IMR-90 (cell line): ENCODE data around the gene PALM.

Experiments
- BHLHE40 ChIP-seq: fragments of 150-350 bp; IDR thresholded peaks from 2 replicates; pipeline ENCODE4 v1.6.1; 2016; ENCODE audit warnings: mild to moderate bottlenecking, low read depth, low read length
- MAFK ChIP-seq: IDR thresholded peaks from 2 replicates; pipeline ENCODE4 v1.6.1; 2012; ENCODE audit warnings: low read depth, low read length, improper control_type of control experiment
- POLR2A ChIP-seq: IDR thresholded peaks from 2 replicates; pipeline ENCODE4 v1.6.1; 2012; ENCODE audit warnings: mild to moderate bottlenecking, low read depth, low read length
- RAD21 ChIP-seq: IDR thresholded peaks from 2 replicates; pipeline ENCODE4 v1.6.1; 2012; ENCODE audit warnings: low read length, improper control_type of control experiment
- RCOR1 ChIP-seq: IDR thresholded peaks from 2 replicates; pipeline ENCODE4 v1.6.1; 2012; ENCODE audit warnings: mild to moderate bottlenecking, low read length, improper control_type of control experiment; ENCODE audit not compliant: insufficient replicate concordance
- RFX5 ChIP-seq: IDR thresholded peaks from 2 replicates; pipeline ENCODE4 v1.8.0; 2012; ENCODE audit warnings: low read depth, mild to moderate bottlenecking, low read length, moderate library complexity
- TF ChIP-seq, protein P1 (sequence below): conservative IDR thresholded peaks from 2 replicates; pipeline ENCODE4 v1.5.1; 2012; ENCODE audit warnings: mild to moderate bottlenecking, low read depth, low read length, improper control_type of control experiment

- TF ChIP-seq POLR2A (peak; percentile 91), MAFK (no peak), RCOR1 (no peak), RFX5 (no peak), RAD21 (no peak), BHLHE40 (no peak)
- TF ChIP-seq, protein P1, sequence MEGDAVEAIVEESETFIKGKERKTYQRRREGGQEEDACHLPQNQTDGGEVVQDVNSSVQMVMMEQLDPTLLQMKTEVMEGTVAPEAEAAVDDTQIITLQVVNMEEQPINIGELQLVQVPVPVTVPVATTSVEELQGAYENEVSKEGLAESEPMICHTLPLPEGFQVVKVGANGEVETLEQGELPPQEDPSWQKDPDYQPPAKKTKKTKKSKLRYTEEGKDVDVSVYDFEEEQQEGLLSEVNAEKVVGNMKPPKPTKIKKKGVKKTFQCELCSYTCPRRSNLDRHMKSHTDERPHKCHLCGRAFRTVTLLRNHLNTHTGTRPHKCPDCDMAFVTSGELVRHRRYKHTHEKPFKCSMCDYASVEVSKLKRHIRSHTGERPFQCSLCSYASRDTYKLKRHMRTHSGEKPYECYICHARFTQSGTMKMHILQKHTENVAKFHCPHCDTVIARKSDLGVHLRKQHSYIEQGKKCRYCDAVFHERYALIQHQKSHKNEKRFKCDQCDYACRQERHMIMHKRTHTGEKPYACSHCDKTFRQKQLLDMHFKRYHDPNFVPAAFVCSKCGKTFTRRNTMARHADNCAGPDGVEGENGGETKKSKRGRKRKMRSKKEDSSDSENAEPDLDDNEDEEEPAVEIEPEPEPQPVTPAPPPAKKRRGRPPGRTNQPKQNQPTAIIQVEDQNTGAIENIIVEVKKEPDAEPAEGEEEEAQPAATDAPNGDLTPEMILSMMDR, result no peak
Measured at GRCh38 chr19:676339-677105, 32.2 kb upstream of the PALM start, which contains the start of gene FSTL3.
